Measurements from ENCODE around the gene KIF6.

The KIF6 gene

GRCh38 chr6:39695447-39695846, 29.8 kb downstream of the KIF6 start:
- H3K36me3 ChIP-seq (ENCODE audit: insufficient read depth, low read length), result no peaks in the 10 kb centered on the region
- no peak for ATAC-seq (ENCODE audit: insufficient read depth, low read depth)

GRCh38 chr6:39693206-39693605, 32.0 kb downstream of the KIF6 start:
- H2AFZ ChIP-seq (ENCODE audit: low read depth, low read length), result no peak overlapping the region
- ATAC-seq (ENCODE audit: insufficient read depth, low read depth), result no peak
- H3K4me2 ChIP-seq (ENCODE audit: insufficient read depth, low read length), result no peak overlapping the region

More at GRCh38 chr6:39695447-39695846, 29.8 kb downstream of the KIF6 start:
- Histone ChIP-seq H2AFZ (ENCODE audit: low read depth, low read length) (no peak overlapping the region), H4K20me1 (ENCODE audit: insufficient read depth, low read length) (no peaks in the 10 kb centered on the region), H3K27ac (ENCODE audit: low read length) (no peak overlapping the region), H3K9ac (ENCODE audit: low read depth, low read length) (no peak overlapping the region), H3K27me3 (ENCODE audit: insufficient read depth, low read length, poor library complexity) (no peaks in the 10 kb centered on the region), H3K79me2 (ENCODE audit: insufficient read depth, low read length) (no peaks in the 10 kb centered on the region), H3K4me3 (ENCODE audit: low read depth in 1 of 2, low read length in 2 of 2) (no peak overlapping the region), H3K9me3 (ENCODE audit: insufficient read depth, low read length, severe bottlenecking) (no peaks in the 10 kb centered on the region), H3K4me1 (ENCODE audit: insufficient read depth, low read length) (no peaks in the 10 kb centered on the region), H3K4me2 (ENCODE audit: insufficient read depth, low read length) (no peak overlapping the region)
- TF ChIP-seq EZH2 (IDR thresholded peaks at IDR 0.05; ENCODE audit: borderline replicate concordance, low read depth, low read length, severe bottlenecking), result no peak
- no peak for TF ChIP-seq CTCF (IDR thresholded peaks at IDR 0.05; ENCODE audit: borderline replicate concordance, extremely low read depth, low read length, poor library complexity, severe bottlenecking)
- no peak for DNase-seq

DNA sequence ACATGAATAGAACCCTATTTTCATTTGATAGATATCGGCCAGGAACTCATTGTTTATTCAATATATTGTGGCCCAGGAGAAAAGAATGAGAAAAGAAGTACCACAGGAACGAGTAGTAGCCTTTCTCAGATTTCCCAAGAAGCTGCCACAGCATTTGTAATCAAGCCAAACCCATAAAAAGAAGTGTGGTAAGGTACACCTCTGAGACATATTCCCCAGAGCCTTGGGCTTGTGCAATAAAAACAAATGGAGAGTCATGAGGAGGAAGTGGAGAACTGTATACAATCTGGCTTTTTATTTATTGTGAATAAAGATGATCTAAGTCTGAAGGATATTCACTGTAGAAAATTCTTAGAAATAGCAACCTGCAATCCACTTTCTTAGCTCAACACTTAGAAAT, 36.7 kb downstream of the KIF6 start:
- TF ChIP-seq CTCF (IDR thresholded peaks at IDR 0.05; ENCODE audit: borderline replicate concordance, extremely low read depth, low read length, poor library complexity, severe bottlenecking), result no peak
- TF ChIP-seq EZH2 (IDR thresholded peaks at IDR 0.05; ENCODE audit: borderline replicate concordance, low read depth, low read length, severe bottlenecking), result no peak
- no peak overlapping the region for H3K4me2 ChIP-seq (ENCODE audit: insufficient read depth, low read length)
- H4K20me1 ChIP-seq (ENCODE audit: insufficient read depth, low read length), result no peaks in the 10 kb centered on the region
- H3K79me2 ChIP-seq (ENCODE audit: insufficient read depth, low read length), result no peaks in the 10 kb centered on the region
- H3K9me3 ChIP-seq (ENCODE audit: insufficient read depth, low read length, severe bottlenecking), result no peaks in the 10 kb centered on the region
- no peaks in the 10 kb centered on the region for H3K4me1 ChIP-seq (ENCODE audit: insufficient read depth, low read length)
- no peak for ATAC-seq (ENCODE audit: insufficient read depth, low read depth)
- H3K9ac ChIP-seq (ENCODE audit: low read depth, low read length), result no peak overlapping the region
- peaks cover 3% of the 10 kb centered on the region for H3K27me3 ChIP-seq (ENCODE audit: insufficient read depth, low read length, poor library complexity)
- H3K36me3 ChIP-seq (ENCODE audit: insufficient read depth, low read length), result no peaks in the 10 kb centered on the region
- DNase-seq, result no peak
- no peak overlapping the region for H2AFZ ChIP-seq (ENCODE audit: low read depth, low read length)
- no peak overlapping the region for H3K27ac ChIP-seq (ENCODE audit: low read length)
- H3K4me3 ChIP-seq (ENCODE audit: low read depth in 1 of 2, low read length in 2 of 2), result no peak overlapping the region

More at GRCh38 chr6:39693206-39693605, 32.0 kb downstream of the KIF6 start:
- Histone ChIP-seq H3K4me3 (ENCODE audit: low read depth in 1 of 2, low read length in 2 of 2) (no peak overlapping the region), H3K9me3 (ENCODE audit: insufficient read depth, low read length, severe bottlenecking) (no peaks in the 10 kb centered on the region), H3K79me2 (ENCODE audit: insufficient read depth, low read length) (no peaks in the 10 kb centered on the region), H4K20me1 (ENCODE audit: insufficient read depth, low read length) (no peaks in the 10 kb centered on the region), H3K27ac (ENCODE audit: low read length) (no peak overlapping the region), H3K4me1 (ENCODE audit: insufficient read depth, low read length) (no peaks in the 10 kb centered on the region), H3K36me3 (ENCODE audit: insufficient read depth, low read length) (no peaks in the 10 kb centered on the region), H3K9ac (ENCODE audit: low read depth, low read length) (no peak overlapping the region), H3K27me3 (ENCODE audit: insufficient read depth, low read length, poor library complexity) (no peaks in the 10 kb centered on the region)
- TF ChIP-seq EZH2 (IDR thresholded peaks at IDR 0.05; ENCODE audit: borderline replicate concordance, low read depth, low read length, severe bottlenecking) (no peak), CTCF (IDR thresholded peaks at IDR 0.05; ENCODE audit: borderline replicate concordance, extremely low read depth, low read length, poor library complexity, severe bottlenecking) (no peak)
- no peak for DNase-seq

- peaks cover 3% of the 10 kb centered on the region for H3K27me3 ChIP-seq (ENCODE audit: insufficient read depth, low read length, poor library complexity)
- H3K9me3 ChIP-seq (ENCODE audit: insufficient read depth, low read length, severe bottlenecking), result no peaks in the 10 kb centered on the region
- H2AFZ ChIP-seq (ENCODE audit: low read depth, low read length), result no peak overlapping the region
- H3K4me2 ChIP-seq (ENCODE audit: insufficient read depth, low read length), result no peak overlapping the region
- H3K9ac ChIP-seq (ENCODE audit: low read depth, low read length), result no peak overlapping the region
- no peaks in the 10 kb centered on the region for H3K36me3 ChIP-seq (ENCODE audit: insufficient read depth, low read length)
- no peaks in the 10 kb centered on the region for H4K20me1 ChIP-seq (ENCODE audit: insufficient read depth, low read length)
- H3K79me2 ChIP-seq (ENCODE audit: insufficient read depth, low read length), result no peaks in the 10 kb centered on the region
- H3K27ac ChIP-seq (ENCODE audit: low read length), result no peak overlapping the region
- DNase-seq, result no peak
- TF ChIP-seq EZH2 (IDR thresholded peaks at IDR 0.05; ENCODE audit: borderline replicate concordance, low read depth, low read length, severe bottlenecking), result no peak
- TF ChIP-seq CTCF (IDR thresholded peaks at IDR 0.05; ENCODE audit: borderline replicate concordance, extremely low read depth, low read length, poor library complexity, severe bottlenecking), result no peak
- ATAC-seq (ENCODE audit: insufficient read depth, low read depth), result no peak
- no peak overlapping the region for H3K4me3 ChIP-seq (ENCODE audit: low read depth in 1 of 2, low read length in 2 of 2)
- no peaks in the 10 kb centered on the region for H3K4me1 ChIP-seq (ENCODE audit: insufficient read depth, low read length)
Measured at GRCh38 chr6:39686976-39687375, 38.2 kb downstream of the KIF6 start.
